HEK293 (cell line): Measurements from ENCODE around the gene NECAB2.

Experiments
- CTCF ChIA-PET: fragments of 350-600 bp; formaldehyde crosslinking; extraction: SDS; loops from one replicate; lab custom pipeline; 2021; ENCODE audit warnings: antibody characterized with exemption; lab: Yijun Ruan, JAX
- POLR2A ChIA-PET: fragments of 300-600 bp; formaldehyde crosslinking; extraction: SDS; loops from one replicate; lab custom pipeline; 2020; ENCODE audit warnings: antibody characterized with exemption, inconsistent platforms; lab: Yijun Ruan, JAX
- H3K27ac ChIP-seq: fragments of 200-500 bp; sonication (Bioruptor generic); 2 replicates; pipeline ENCODE4 v1.5.1; 2014; ENCODE audit warnings: low read depth, low read length, control low read depth, inconsistent platforms; ENCODE audit errors: extremely low read depth
- H3K36me3 ChIP-seq, 2 experiments: fragments of 200-500 bp in 1 of 2; sonication (Bioruptor generic) in 1 of 2; 1 replicate in 1 of 2; 2 replicates in 1 of 2; pipeline ENCODE4 v1.5.1; 2014 to 2017; ENCODE audit warnings: inconsistent platforms in 2 of 2, low read length in 2 of 2; ENCODE audit not compliant: control insufficient read depth in 2 of 2, insufficient read depth in 1 of 2
- H3K4me1 ChIP-seq: fragments of 200-500 bp; sonication (Bioruptor generic); 2 replicates; pipeline ENCODE4 v1.5.1; 2014; ENCODE audit warnings: mild to moderate bottlenecking, low read length, inconsistent platforms; ENCODE audit not compliant: control insufficient read depth, insufficient read depth
- H3K4me3 ChIP-seq: 2 replicates; pipeline ENCODE4 v1.5.1; 2011; ENCODE audit warnings: low read depth, mild to moderate bottlenecking, control low read depth, low read length, moderate library complexity
- H3K9me3 ChIP-seq: fragments of 200-500 bp; sonication (Bioruptor generic); 2 replicates; pipeline ENCODE4 v1.5.1; 2014; ENCODE audit warnings: low read depth, low read length, inconsistent platforms; ENCODE audit not compliant: control insufficient read depth, insufficient read depth
- EGR2 ChIP-seq: fragments of 450-650 bp; formaldehyde crosslinking; IDR thresholded peaks from 2 replicates; pipeline ENCODE4 v1.5.1; 2016; ENCODE audit warnings: low read depth, missing biosample characterization, missing genetic modification characterization
- GLIS1 ChIP-seq: fragments of 450-650 bp; formaldehyde crosslinking; IDR thresholded peaks from 2 replicates; pipeline ENCODE4 v1.5.1; 2016; ENCODE audit warnings: missing biosample characterization, missing genetic modification characterization
- KLF10 ChIP-seq: fragments of 450-650 bp; IDR thresholded peaks from 2 replicates; pipeline ENCODE4 v1.5.1; 2018; ENCODE audit warnings: missing biosample characterization, mild to moderate bottlenecking, missing genetic modification characterization
- MZF1 ChIP-seq: fragments of 450-650 bp; formaldehyde crosslinking; IDR thresholded peaks from 2 replicates; pipeline ENCODE4 v1.5.1; 2017; ENCODE audit warnings: missing biosample characterization, missing genetic modification characterization, borderline replicate concordance
- PRDM1 ChIP-seq: fragments of 450-650 bp; formaldehyde crosslinking; IDR thresholded peaks from 2 replicates; pipeline ENCODE4; 2016; ENCODE audit warnings: missing biosample characterization, missing genetic modification characterization
- PRDM2 ChIP-seq: fragments of 450-650 bp; formaldehyde crosslinking; IDR thresholded peaks from 2 replicates; pipeline ENCODE4 v1.5.1; 2016; ENCODE audit warnings: missing biosample characterization, missing genetic modification characterization, borderline replicate concordance
- REPIN1 ChIP-seq: fragments of 450-650 bp; formaldehyde crosslinking; IDR thresholded peaks from 2 replicates; pipeline ENCODE4 v1.5.1; 2017; ENCODE audit warnings: missing biosample characterization, missing genetic modification characterization, low read depth
- SP7 ChIP-seq: fragments of 450-650 bp; formaldehyde crosslinking; IDR thresholded peaks from 2 replicates; pipeline ENCODE4 v1.5.1; 2016; ENCODE audit warnings: missing biosample characterization, missing genetic modification characterization
- ZIC2 ChIP-seq: fragments of 450-650 bp; formaldehyde crosslinking; IDR thresholded peaks from 2 replicates; pipeline ENCODE4 v1.5.1; 2016; ENCODE audit warnings: missing biosample characterization, missing genetic modification characterization
- ZNF169 ChIP-seq: fragments of 450-650 bp; formaldehyde crosslinking; IDR thresholded peaks from 2 replicates; pipeline ENCODE4 v1.5.1; 2016; ENCODE audit warnings: missing biosample characterization, missing genetic modification characterization
- ZNF202 ChIP-seq: fragments of 450-650 bp; formaldehyde crosslinking; IDR thresholded peaks from 2 replicates; pipeline ENCODE4 v1.5.1; 2016; ENCODE audit warnings: missing biosample characterization, missing genetic modification characterization, borderline replicate concordance
- ZNF23 ChIP-seq: fragments of 450-650 bp; formaldehyde crosslinking; IDR thresholded peaks from 2 replicates; pipeline ENCODE4 v1.5.1; 2016; ENCODE audit warnings: missing biosample characterization, missing genetic modification characterization, borderline replicate concordance
- ZNF274 ChIP-seq, 2 experiments: fragments of 200-500 bp in 1 of 2; fragments of 450-650 bp in 1 of 2; sonication (Bioruptor generic) in 1 of 2; formaldehyde crosslinking in 1 of 2; IDR thresholded peaks; 2 replicates each; pipeline versions ENCODE4 v1.5.1 to v1.6.1; 2014 to 2016; ENCODE audit warnings: borderline replicate concordance in 1 of 2, inconsistent platforms in 1 of 2, low read length in 1 of 2, missing biosample characterization in 1 of 2, missing genetic modification characterization in 1 of 2
- ZNF596 ChIP-seq: fragments of 450-650 bp; IDR thresholded peaks from 2 replicates; pipeline ENCODE4 v1.5.0; 2018; ENCODE audit warnings: missing biosample characterization, mild to moderate bottlenecking, missing genetic modification characterization, moderate library complexity
- ZSCAN18 ChIP-seq: fragments of 450-650 bp; formaldehyde crosslinking; IDR thresholded peaks from 2 replicates; pipeline ENCODE4 v1.5.1; 2016; ENCODE audit warnings: missing biosample characterization, missing genetic modification characterization
- ZSCAN23 ChIP-seq: fragments of 450-650 bp; formaldehyde crosslinking; IDR thresholded peaks from 2 replicates; pipeline ENCODE4 v1.5.1; 2016; ENCODE audit warnings: missing biosample characterization, missing genetic modification characterization
- TF ChIP-seq, protein P1 (sequence below): fragments of 450-650 bp; formaldehyde crosslinking; IDR thresholded peaks from 2 replicates; pipeline ENCODE4 v1.5.1; 2017; ENCODE audit warnings: missing biosample characterization, missing genetic modification characterization

The NECAB2 gene

GRCh38 chr16:83998091-83998490 is 30.0 kb downstream of the NECAB2 start (continued):
- no peak for TF ChIP-seq PRDM2 (tag by site-specific recombination)
- TF ChIP-seq MZF1 (tag by site-specific recombination): no peak
- no peak for TF ChIP-seq ZNF274 (IDR thresholded peaks at IDR 0.05; ENCODE audit: low read length)
- no peak for TF ChIP-seq ZNF274 (tag by site-specific recombination; IDR thresholded peaks at IDR 0.05; ENCODE audit: borderline replicate concordance)
- TF ChIP-seq, protein P1, sequence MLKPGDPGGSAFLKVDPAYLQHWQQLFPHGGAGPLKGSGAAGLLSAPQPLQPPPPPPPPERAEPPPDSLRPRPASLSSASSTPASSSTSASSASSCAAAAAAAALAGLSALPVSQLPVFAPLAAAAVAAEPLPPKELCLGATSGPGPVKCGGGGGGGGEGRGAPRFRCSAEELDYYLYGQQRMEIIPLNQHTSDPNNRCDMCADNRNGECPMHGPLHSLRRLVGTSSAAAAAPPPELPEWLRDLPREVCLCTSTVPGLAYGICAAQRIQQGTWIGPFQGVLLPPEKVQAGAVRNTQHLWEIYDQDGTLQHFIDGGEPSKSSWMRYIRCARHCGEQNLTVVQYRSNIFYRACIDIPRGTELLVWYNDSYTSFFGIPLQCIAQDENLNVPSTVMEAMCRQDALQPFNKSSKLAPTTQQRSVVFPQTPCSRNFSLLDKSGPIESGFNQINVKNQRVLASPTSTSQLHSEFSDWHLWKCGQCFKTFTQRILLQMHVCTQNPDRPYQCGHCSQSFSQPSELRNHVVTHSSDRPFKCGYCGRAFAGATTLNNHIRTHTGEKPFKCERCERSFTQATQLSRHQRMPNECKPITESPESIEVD (tag by site-specific recombination): no peak

DNA sequence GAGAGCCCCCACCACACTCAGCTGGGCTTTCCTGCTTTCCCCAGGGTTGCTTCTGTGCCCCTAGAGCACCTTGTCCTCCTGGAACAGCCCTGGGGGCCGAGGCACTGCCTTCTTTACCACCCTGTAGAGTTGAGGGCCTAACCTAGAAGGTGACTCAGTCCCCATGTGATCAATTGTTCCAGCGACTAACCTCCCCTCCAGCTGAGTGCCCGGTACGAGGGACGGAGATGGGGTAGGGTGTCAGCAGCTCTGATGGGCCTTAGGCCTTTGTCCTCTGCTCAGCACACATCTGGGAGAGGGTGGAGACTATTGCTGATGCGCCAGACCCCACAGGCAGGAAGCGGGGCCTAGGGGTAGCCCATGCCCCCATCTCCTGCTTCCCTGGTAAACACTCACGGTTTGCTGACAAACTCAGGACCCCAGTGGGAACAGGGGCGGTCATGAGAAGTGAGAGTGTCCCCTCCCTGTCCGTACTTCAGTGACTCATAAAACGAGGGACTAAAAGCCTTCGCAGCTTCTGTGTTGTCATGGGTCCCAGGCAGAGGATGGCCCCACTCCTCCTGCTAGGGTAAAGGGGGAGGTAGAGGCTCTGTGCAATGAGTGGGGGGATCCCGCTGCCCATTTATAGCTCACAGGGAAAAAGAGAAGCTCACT is 33.1 kb downstream of the NECAB2 start:
- ChIA-PET CTCF (interaction anchor here (0.6 kb wide), 1 partner anchor 12 kb away, joined by 5 read pairs; no protein-coding TSS in a partner anchor), POLR2A (no interaction called here)

DNA sequence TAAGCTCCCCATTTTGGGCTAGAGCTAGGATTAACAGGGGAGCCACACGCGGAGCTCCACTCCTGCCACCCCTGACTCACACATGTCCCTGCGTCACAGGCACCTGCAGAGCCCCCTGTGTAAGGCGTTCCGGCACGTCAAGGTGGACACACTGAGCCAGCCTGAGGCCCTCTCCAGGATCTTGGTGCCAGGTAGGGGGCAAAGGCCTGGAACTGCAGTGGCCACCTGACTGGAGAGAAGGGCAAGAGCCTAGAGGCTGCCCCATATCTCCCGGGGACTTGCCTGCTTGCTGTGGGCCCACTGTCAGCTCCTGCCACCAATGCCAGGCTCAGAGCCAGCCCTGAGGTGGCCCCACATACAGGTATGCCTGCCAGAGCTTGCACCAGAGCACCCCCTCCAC is 33.7 kb downstream of the NECAB2 start:
- TF ChIP-seq ZNF596 (tag by site-specific recombination) (no peak), ZNF169 (tag by site-specific recombination) (no peak), SP7 (tag by site-specific recombination) (no peak), REPIN1 (tag by site-specific recombination) (no peak)
- CTCF ChIA-PET: interaction anchor here (0.6 kb wide), 1 partner anchor 12 kb away, joined by 5 read pairs; no protein-coding TSS in a partner anchor
- POLR2A ChIA-PET: no interaction called here

More for the DNA sequence above, 33.1 kb downstream of the NECAB2 start:
- H3K4me3 ChIP-seq: no peak overlapping the region
- no peaks in the 10 kb centered on the region for H3K4me1 ChIP-seq
- TF ChIP-seq GLIS1 (tag by site-specific recombination) (peak; percentile 26; the same call in 1 of the 2 replicates), PRDM1 (tag by site-specific recombination) (no peak)
- TF ChIP-seq, all 188 proteins: peak for 1
- Histone ChIP-seq H3K27ac (no peak overlapping the region), H3K9me3 (no peaks in the 10 kb centered on the region), H3K36me3 (no peaks in the 10 kb centered on the region)

GRCh38 chr16:84003038-84003437 is 35.0 kb downstream of the NECAB2 start:
- POLR2A ChIA-PET: no interaction called here
- no peaks in the 10 kb centered on the region for H3K36me3 ChIP-seq
- H3K9me3 ChIP-seq: no peaks in the 10 kb centered on the region
- no peaks in the 10 kb centered on the region for H3K4me1 ChIP-seq
- H3K27ac ChIP-seq: no peak overlapping the region
- CTCF ChIA-PET: interaction anchor here (1.8 kb wide), 1 partner anchor 60 kb away, joined by 4 read pairs; no protein-coding TSS in a partner anchor
- no peak overlapping the region for H3K4me3 ChIP-seq
- no peak for TF ChIP-seq ZSCAN18
- TF ChIP-seq ZNF23 (tag by site-specific recombination): no peak
- no peak for TF ChIP-seq ZNF202 (tag by site-specific recombination)
- TF ChIP-seq EGR2 (tag by site-specific recombination): no peak
- no peak for TF ChIP-seq ZSCAN23
- TF ChIP-seq ZIC2 (tag by site-specific recombination): no peak
- no peak for TF ChIP-seq KLF10 (tag by site-specific recombination)

More for the DNA sequence above, 33.7 kb downstream of the NECAB2 start:
- Histone ChIP-seq H3K4me3 (no peak overlapping the region), H3K27ac (no peak overlapping the region), H3K9me3 (no peaks in the 10 kb centered on the region), H3K36me3 (no peaks in the 10 kb centered on the region), H3K4me1 (no peaks in the 10 kb centered on the region)
